NCI-H2107 treated with DMSO at 0.1 percent for 48 hours (cell line): ENCODE measurements around the gene USP46.
A peak's percentile ranks its signal among the peaks of the same experiment; 100 is the strongest.

Experiments
- DNase-seq: peaks from one replicate; lab custom pipeline; 2025; ENCODE audit not compliant: unreplicated experiment; lab: John Stamatoyannopoulos, UW

USP46 gene

GRCh38 chr4:52657618-52658501 is 1.2 kb downstream of the USP46 start:
- peak; percentile 18 for DNase-seq

- no peak for DNase-seq
These were observed 1.8 kb downstream of the USP46 start for GRCh38 chr4:52657292-52657617.

GRCh38 chr4:52655506-52655905 is 3.6 kb downstream of the USP46 start:
- DNase-seq, result no peak

- no peak for DNase-seq
These were observed 7.0 kb downstream of the USP46 start for GRCh38 chr4:52651996-52652672.

GRCh38 chr4:52648836-52649235 is 10.3 kb downstream of the USP46 start:
- no peak for DNase-seq

GRCh38 chr4:52646741-52647140 is 12.4 kb downstream of the USP46 start:
- DNase-seq, result no peak

GRCh38 chr4:52646096-52646495 is 13.0 kb downstream of the USP46 start:
- no peak for DNase-seq

- DNase-seq, result no peak
These were observed 13.8 kb downstream of the USP46 start for GRCh38 chr4:52645300-52645699.

- DNase-seq, result no peak
These were observed 15.3 kb downstream of the USP46 start for GRCh38 chr4:52643785-52644244.

GRCh38 chr4:52643190-52643589 is 15.9 kb downstream of the USP46 start:
- DNase-seq, result no peak

- DNase-seq, result no peak
These were observed 17.1 kb downstream of the USP46 start for GRCh38 chr4:52641854-52642563.

GRCh38 chr4:52640808-52641565 is 18.1 kb downstream of the USP46 start:
- DNase-seq, result no peak

- DNase-seq, result no peak
These were observed 20.4 kb downstream of the USP46 start for GRCh38 chr4:52638717-52639116.

- DNase-seq, result no peak
These were observed 22.0 kb downstream of the USP46 start for GRCh38 chr4:52637116-52637515.

- DNase-seq, result no peak
These were observed 23.5 kb downstream of the USP46 start for GRCh38 chr4:52635560-52635959.

GRCh38 chr4:52635130-52635529 is 24.0 kb downstream of the USP46 start:
- DNase-seq, result no peak

GRCh38 chr4:52633846-52634245 is 25.3 kb downstream of the USP46 start:
- DNase-seq, result no peak

GRCh38 chr4:52628974-52629373 is 30.1 kb downstream of the USP46 start:
- DNase-seq, result no peak

GRCh38 chr4:52628543-52628942 is 30.6 kb downstream of the USP46 start:
- no peak for DNase-seq

- DNase-seq, result no peak
These were observed 31.2 kb downstream of the USP46 start for GRCh38 chr4:52627876-52628275.

GRCh38 chr4:52625216-52625615 is 33.9 kb downstream of the USP46 start:
- DNase-seq, result no peak
